K562 (cell line): ENCODE data around the gene UGT1A3. TPM values are rescaled to one million over a fixed set of nuclear protein-coding genes. Genes with fewer than 3 reads are reported as not detected.

Experiments
- ATAC-seq: fragments of 200-7000 bp; cut with Tn5 transposase; 3 replicates; pipeline ENCODE4 v1.9.1; 2020; ENCODE audit warnings: moderate library complexity
- BruUV-seq: library from RNA; stranded (reverse); fragments of 400-500 nt; replicated peaks from 2 replicates; lab custom pipeline; 2021; lab: Mats Ljungman, UMichigan
- CTCF ChIA-PET: fragments of 300-600 bp; formaldehyde crosslinking; extraction: SDS; loops from one replicate; lab custom pipeline; 2021; ENCODE audit warnings: low intra/inter-chr PET ratio; lab: Yijun Ruan, JAX
- POLR2A ChIA-PET: fragments of 300-600, 350-650 bp; sonication (Branson Sonifier 250); formaldehyde crosslinking; extraction: SDS; loops from one replicate; lab custom pipeline; 2021; ENCODE audit warnings: antibody characterized with exemption, inconsistent platforms; lab: Yijun Ruan, JAX
- DNase-seq, 4 experiments: peaks; one replicate each; pipeline versions ENCODE4 v3.0.0 to v3.0.0-alpha.2; 2011 to 2018; ENCODE audit warnings: low spot score in 3 of 4, mixed read lengths in 3 of 4; ENCODE audit errors: extremely low read depth in 1 of 4
- FAIRE-seq: peaks from 2 replicates; lab custom pipeline; 2011; peaks lifted over from hg19 to GRCh38; lab: Jason Lieb, UNC
- H2AFZ ChIP-seq: 2 replicates; pipeline ENCODE4 v1.6.0; 2011; ENCODE audit warnings: low read depth, low read length, control low read depth, inconsistent platforms
- H3K27ac ChIP-seq: fragments of 200-600 bp; 3 replicates; pipeline ENCODE4 v1.8.0; 2011; ENCODE audit warnings: low read depth, mild to moderate bottlenecking, control low read depth, inconsistent platforms, low read length, moderate library complexity, mixed read lengths; ENCODE audit errors: extremely low read depth
- H3K27me3 ChIP-seq, 2 experiments: fragments of 300-600 bp in 1 of 2; 2 replicates in 1 of 2; 3 replicates in 1 of 2; pipeline versions ENCODE4 v1.6.0 to v1.8.0; 2011; ENCODE audit warnings: inconsistent platforms in 2 of 2, low read length in 2 of 2, mild to moderate bottlenecking in 1 of 2, mixed read lengths in 1 of 2, moderate library complexity in 1 of 2; ENCODE audit not compliant: control insufficient read depth in 2 of 2, insufficient read depth in 2 of 2
- H3K36me3 ChIP-seq: fragments of 300-600 bp; 3 replicates; pipeline ENCODE4 v1.8.0; 2011; ENCODE audit warnings: mild to moderate bottlenecking, low read length, inconsistent platforms; ENCODE audit not compliant: control insufficient read depth, insufficient read depth
- H3K4me1 ChIP-seq, 2 experiments: fragments of 200-600 bp in 1 of 2; replicated peaks in 1 of 2; 2 replicates in 1 of 2; 3 replicates in 1 of 2; pipeline versions ENCODE4 v1.5.1 to v1.8.0; 2011; ENCODE audit warnings: inconsistent platforms in 2 of 2, low read length in 2 of 2, mild to moderate bottlenecking in 1 of 2, mixed read lengths in 1 of 2, moderate library complexity in 1 of 2; ENCODE audit not compliant: control insufficient read depth in 2 of 2, insufficient read depth in 2 of 2
- H3K4me2 ChIP-seq: 2 replicates; pipeline ENCODE4 v1.6.1; 2011; ENCODE audit warnings: low read length, control low read depth, inconsistent platforms, mixed read lengths; ENCODE audit not compliant: insufficient read depth
- H3K4me3 ChIP-seq: fragments of 200-600 bp; sonication (generic), shearing (Covaris generic); 2 replicates; pipeline ENCODE4 v1.5.1; 2016; ENCODE audit warnings: control low read depth, inconsistent platforms
- H3K79me2 ChIP-seq: fragments of 200-600 bp; 3 replicates; pipeline ENCODE4 v1.8.0; 2011; ENCODE audit warnings: low read length, inconsistent platforms; ENCODE audit not compliant: control insufficient read depth, insufficient read depth
- H3K9ac ChIP-seq, 2 experiments: 2 replicates each; pipeline versions ENCODE4 v1.6.0 to v1.6.1; 2011; ENCODE audit warnings: low read depth in 2 of 2, low read length in 2 of 2, control low read depth in 1 of 2, inconsistent platforms in 1 of 2, mild to moderate bottlenecking in 1 of 2, mixed read lengths in 1 of 2; ENCODE audit not compliant: insufficient read depth in 1 of 2
- H3K9me1 ChIP-seq: one replicate; pipeline ENCODE4 v1.6.0; 2011; ENCODE audit warnings: inconsistent platforms, mild to moderate bottlenecking, low read length, moderate library complexity; ENCODE audit not compliant: control insufficient read depth, insufficient read depth
- H3K9me3 ChIP-seq: replicated peaks from 2 replicates; pipeline ENCODE4 v1.5.1; 2011; ENCODE audit warnings: low read depth, low read length, inconsistent platforms; ENCODE audit not compliant: control insufficient read depth, insufficient read depth
- H4K20me1 ChIP-seq: replicated peaks from 2 replicates; pipeline ENCODE4 v1.6.1; 2011; ENCODE audit warnings: low read length, inconsistent platforms, mixed read lengths; ENCODE audit not compliant: control insufficient read depth, insufficient read depth
- CREB5 ChIP-seq: fragments of 250-450 bp; sonication (Bioruptor Pico); IDR thresholded peaks from 2 replicates; pipeline ENCODE4 v1.5.0; 2020; ENCODE audit warnings: mild to moderate bottlenecking
- HCFC1 ChIP-seq: IDR thresholded peaks from 2 replicates; pipeline ENCODE4 v1.6.1; 2012; ENCODE audit warnings: low read depth, low read length, improper control_type of control experiment
- HDAC3 ChIP-seq: fragments of 450-650 bp; IDR thresholded peaks from 2 replicates; pipeline ENCODE4 v1.6.1; 2018; ENCODE audit warnings: borderline replicate concordance, mild to moderate bottlenecking, moderate library complexity; ENCODE audit not compliant: partially characterized antibody
- NFIC ChIP-seq: fragments of 450-650 bp; IDR thresholded peaks from 2 replicates; pipeline ENCODE4 v1.6.1; 2017; ENCODE audit warnings: mild to moderate bottlenecking, inconsistent platforms
- NR2F6 ChIP-seq: fragments of 450-650 bp; formaldehyde crosslinking; IDR thresholded peaks from 2 replicates; pipeline ENCODE4 v1.4.0; 2020; ENCODE audit warnings: mild to moderate bottlenecking
- POLR2G ChIP-seq: fragments of 200-400 bp; formaldehyde crosslinking; IDR thresholded peaks from 2 replicates; pipeline ENCODE4 v1.6.1; 2017; ENCODE audit warnings: low read depth, mild to moderate bottlenecking, antibody characterized with exemption, low read length, moderate library complexity
- PYGO2 ChIP-seq: fragments of 450-650 bp; IDR thresholded peaks from 2 replicates; pipeline ENCODE4 v1.6.1; 2016; ENCODE audit warnings: mild to moderate bottlenecking, missing genetic modification characterization, moderate library complexity, missing compliant biosample characterization
- SNIP1 ChIP-seq: fragments of 450-650 bp; IDR thresholded peaks from 2 replicates; pipeline ENCODE4 v1.7.1; 2017; ENCODE audit warnings: low read depth, mild to moderate bottlenecking
- ZNF277 ChIP-seq: fragments of 250-450 bp; sonication (Bioruptor Pico); IDR thresholded peaks from 2 replicates; pipeline ENCODE4 v1.8.0; 2022; ENCODE audit warnings: inconsistent platforms, mild to moderate bottlenecking, moderate library complexity, borderline replicate concordance
- ZNF695 ChIP-seq: fragments of 450-650 bp; formaldehyde crosslinking; IDR thresholded peaks from 2 replicates; pipeline ENCODE4 v1.4.0; 2020; ENCODE audit warnings: mild to moderate bottlenecking, moderate library complexity
- ZNF780A ChIP-seq: fragments of 250-450 bp; sonication (Bioruptor Pico); IDR thresholded peaks from 2 replicates; pipeline ENCODE4 v1.5.0; 2021; ENCODE audit warnings: mild to moderate bottlenecking
- ZNF79 ChIP-seq: fragments of 250-450 bp; sonication (Bioruptor Pico); IDR thresholded peaks from 2 replicates; pipeline ENCODE4 v1.4.0; 2020; ENCODE audit warnings: low read depth, mild to moderate bottlenecking, moderate library complexity
- WGBS: fragments of 100-300 bp; shearing (Covaris generic); methylation state at CpG from one replicate; pipeline ENCODE4 v1.1.6; 2016; ENCODE audit warnings: low coverage, mixed read lengths; ENCODE audit not compliant: insufficient coverage; ENCODE audit errors: missing lambda C conversion rate; 5-methylcytosine and 5-hydroxymethylcytosine counted together
- in situ Hi-C: fragments of 300-500 bp; cut with MboI; formaldehyde crosslinking; loops from 4 replicates; pipeline ENCODE4 v1.15.0; 2018; ENCODE audit warnings: inconsistent platforms, mixed read lengths
- intact Hi-C: fragments of 100-400 bp; cut with micrococcal nuclease; formaldehyde crosslinking; loops from 2 replicates; pipeline ENCODE4 v1.14.2; 2022
- polyA plus RNA-seq, 8 experiments: library from polyadenylated mRNA; depleted of rRNA in 4 of 8; stranded (reverse) in 5 of 8; unstranded in 3 of 8; fragments of >200 nt; fragmentation: Nextera tagmentation in 2 of 8; fragmentation: Illumina TruSeq in 1 of 8; extraction: Ambion mirVana in 2 of 8; extraction: Trizol in 1 of 8; gene quantifications; 2 replicates each; pipeline versions ENCODE4 v1.2.1 to v1.2.3, GENCODE V29; 2011 to 2014; ENCODE audit warnings: inconsistent platforms in 1 of 8, missing spikeins in 1 of 8
- total RNA-seq, 7 experiments: library from RNA; depleted of rRNA in 6 of 7; stranded (reverse); fragments of >200 nt in 6 of 7; fragmentation: Illumina TruSeq in 2 of 7; extraction: Trizol in 2 of 7; gene quantifications; 2 replicates each; pipeline versions ENCODE4 v1.2.1 to v1.2.3, GENCODE V29; 2011 to 2021; ENCODE audit warnings: low replicate concordance in 1 of 7

UGT1A3 gene
- total and polyA plus RNA-seq, 9 of the 15 experiments (the other 6 are each of a cell fraction or from before 2014, with no cell fraction given) = not detected

- Histone ChIP-seq H2AFZ (no peak overlapping the region), H3K4me3 (no peak overlapping the region), H3K9me1 (no peaks in the 10 kb centered on the region), H3K27ac (no peak overlapping the region), H3K9me3 (no peaks in the 10 kb centered on the region), H3K27me3 (peaks cover 0 to 44% of the 10 kb centered on the region in 2 experiments; a peak in 2 of 5 replicates), H3K36me3 (no peaks in the 10 kb centered on the region), H3K79me2 (no peaks in the 10 kb centered on the region), H3K4me2 (no peak overlapping the region), H3K4me1 (no peaks in the 10 kb centered on the region; a peak in 1 of 5 replicates), H4K20me1 (no peaks in the 10 kb centered on the region), H3K9ac (no peak overlapping the region)
- ChIA-PET CTCF (no interaction called here), POLR2A (interaction anchor here (0.6 to 1.1 kb wide), 2 partner anchors 30 to 42 kb away, joined by 4 read pairs; no protein-coding TSS in a partner anchor)
- no TSS peak for BruUV-seq
- ATAC-seq (no peak), DNase-seq (no peak), FAIRE-seq (no peak)
- intact Hi-C loops = no loop called here
- 5% methylated on average over 14 of the region's 18 CpGs for WGBS
- in situ Hi-C loops = no loop called here
- TF ChIP-seq HDAC3 = no peak
- no peak for TF ChIP-seq ZNF277
- no peak for TF ChIP-seq HCFC1
- no peak for TF ChIP-seq ZNF780A (CRISPR knock-in tag)
- TF ChIP-seq ZNF695 = no peak
- TF ChIP-seq SNIP1 = no peak
- TF ChIP-seq CREB5 (CRISPR knock-in tag) = no peak
- no peak for TF ChIP-seq NFIC
- TF ChIP-seq NR2F6 = no peak
- no peak for TF ChIP-seq ZNF79 (CRISPR knock-in tag)
- TF ChIP-seq POLR2G = no peak
- TF ChIP-seq PYGO2 (tag) = no peak
These were observed 62.5 kb downstream of the UGT1A3 start for GRCh38 chr2:233791151-233791882.
